GM19193 (cell line): ENCODE measurements around the gene FHIT.

Experiments used
- POLR2A ChIP-seq: IDR thresholded peaks from 4 replicates; pipeline ENCODE4 v1.6.1; 2011; ENCODE audit not compliant: insufficient read depth, insufficient read length; ENCODE audit errors: extremely low read depth

FHIT gene

GRCh38 chr3:61117045-61117898 is 134.0 kb downstream of the FHIT start:
- no peak for TF ChIP-seq POLR2A

DNA sequence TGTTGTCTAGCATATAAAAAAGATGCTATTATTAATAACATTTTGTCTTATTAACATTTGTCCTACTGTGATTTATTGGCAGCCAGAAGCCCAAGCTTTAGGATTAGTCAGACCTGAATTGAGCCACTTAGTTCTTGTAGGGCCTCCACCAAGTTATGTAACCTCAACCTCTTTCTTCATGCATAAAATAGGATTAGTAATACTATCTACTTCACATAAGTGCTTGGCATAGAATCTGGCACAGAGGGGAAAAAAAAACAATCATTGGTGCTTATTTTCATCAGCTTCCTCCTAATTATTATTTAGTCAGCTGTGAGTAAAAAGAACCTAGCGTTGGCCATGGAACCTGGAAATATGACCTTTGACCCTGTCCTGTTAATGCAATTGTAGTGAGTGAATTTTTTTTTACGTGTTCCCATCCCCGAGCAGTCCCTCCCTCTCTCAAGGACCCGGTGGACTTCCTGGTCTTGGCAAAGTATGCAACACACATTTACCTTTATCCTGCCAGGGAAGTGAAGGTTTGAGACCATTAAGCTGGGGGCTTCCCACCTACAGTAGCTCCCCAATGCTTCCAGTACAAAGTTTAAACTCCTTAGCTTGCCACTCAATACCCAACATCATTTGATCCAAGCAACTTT is 136.8 kb downstream of the FHIT start:
- TF ChIP-seq POLR2A, result no peak

GRCh38 chr3:61111825-61112224 is 139.4 kb downstream of the FHIT start:
- no peak for TF ChIP-seq POLR2A

DNA sequence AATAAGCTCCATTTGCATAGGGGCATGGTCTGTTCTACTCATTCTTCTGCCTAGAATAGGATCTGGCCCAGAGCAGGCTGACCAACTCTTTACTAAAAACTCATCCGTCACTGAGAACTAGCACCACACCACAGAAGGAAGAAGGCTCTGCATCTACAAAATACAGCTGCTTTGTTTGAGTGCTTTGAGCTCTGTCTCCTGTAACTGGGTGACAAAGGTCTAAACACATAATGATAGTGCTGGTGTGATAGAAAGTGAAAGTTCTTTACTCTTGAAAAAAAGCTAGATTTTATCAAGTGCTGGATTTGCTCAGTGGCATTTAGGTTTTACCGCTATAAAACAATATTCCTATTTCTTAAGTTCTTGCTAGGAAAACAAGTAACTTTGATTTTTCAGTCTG is 140.7 kb downstream of the FHIT start:
- TF ChIP-seq POLR2A, result no peak

- no peak for TF ChIP-seq POLR2A
Measured at GRCh38 chr3:61108247-61109019, 142.8 kb downstream of the FHIT start.

DNA sequence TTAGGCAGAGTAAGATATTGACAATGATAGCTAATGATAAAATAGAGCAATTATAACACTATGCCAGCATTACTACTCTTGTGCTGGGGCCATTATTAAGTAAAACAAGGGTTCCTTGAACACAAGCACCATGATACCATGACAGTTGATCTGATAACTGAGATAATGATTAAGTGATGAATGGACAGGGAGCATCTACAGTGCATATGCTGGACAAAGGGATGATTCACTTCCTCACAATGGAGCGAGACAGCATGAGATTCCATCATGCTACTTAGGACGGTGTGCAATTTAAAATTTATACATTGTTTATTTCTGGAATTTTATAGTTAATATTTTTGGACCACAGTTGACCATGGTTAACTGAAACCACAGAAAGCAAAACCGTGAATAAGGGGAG is 156.6 kb downstream of the FHIT start:
- TF ChIP-seq POLR2A, result no peak

- no peak for TF ChIP-seq POLR2A
Measured at GRCh38 chr3:61093364-61093763, 157.9 kb downstream of the FHIT start.

GRCh38 chr3:61092870-61093269 is 158.4 kb downstream of the FHIT start:
- no peak for TF ChIP-seq POLR2A

DNA sequence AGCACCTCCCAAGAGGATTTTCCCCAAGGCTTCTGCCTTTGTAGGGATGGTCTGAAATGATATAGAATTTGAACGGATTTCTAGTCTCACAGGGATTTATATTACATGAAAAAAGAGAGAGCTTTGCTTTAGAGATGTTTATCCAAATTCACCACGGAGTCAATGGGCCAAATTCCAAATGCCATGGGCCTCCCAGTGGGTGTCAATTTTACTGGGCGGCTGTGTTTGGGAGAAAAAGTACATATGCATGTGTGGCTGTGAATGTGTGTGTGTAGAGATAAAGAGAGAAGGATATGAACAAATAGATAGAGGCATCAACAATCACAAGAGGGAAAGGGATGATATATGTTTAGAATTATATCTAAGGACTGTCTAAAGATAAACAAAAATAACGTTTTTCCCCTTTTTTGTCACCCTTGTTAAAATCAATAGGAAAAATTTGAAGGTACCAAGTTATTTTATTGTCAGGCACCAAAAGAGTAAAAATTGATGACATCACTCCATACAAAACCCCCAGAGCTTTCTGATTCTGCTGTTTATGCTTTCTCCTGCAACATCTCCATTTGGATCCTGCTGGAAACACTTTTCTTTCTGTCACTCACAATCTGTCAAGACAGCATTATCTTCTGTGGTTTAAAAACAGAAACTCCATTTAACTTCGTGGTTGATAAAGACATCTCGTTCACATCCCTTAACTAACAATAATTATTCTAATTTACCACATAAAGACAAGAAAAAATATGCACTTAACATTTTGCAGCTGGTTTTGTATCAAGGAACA is 160.7 kb downstream of the FHIT start:
- TF ChIP-seq POLR2A, result no peak

DNA sequence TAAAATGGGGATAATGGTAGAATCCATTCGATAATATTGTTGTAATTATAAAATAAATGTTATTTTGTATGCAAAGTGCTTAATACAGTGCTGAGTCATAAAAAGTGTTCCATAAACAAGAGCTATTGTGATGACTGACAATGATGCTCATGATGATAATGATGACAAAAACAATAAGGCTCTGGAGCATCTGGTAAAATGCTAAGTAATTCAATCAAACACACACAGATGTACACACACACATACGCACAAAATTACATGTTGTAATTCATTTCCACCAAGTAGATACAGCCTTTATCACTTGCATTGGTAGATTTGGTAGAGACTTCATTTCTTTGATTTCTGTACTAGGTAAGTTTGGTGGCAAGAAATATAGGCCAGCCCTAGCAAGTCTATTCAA is 163.8 kb downstream of the FHIT start:
- no peak for TF ChIP-seq POLR2A

- no peak for TF ChIP-seq POLR2A
Measured at GRCh38 chr3:61081554-61081953, 169.7 kb downstream of the FHIT start.

GRCh38 chr3:61080737-61081445 is 170.4 kb downstream of the FHIT start:
- no peak for TF ChIP-seq POLR2A

GRCh38 chr3:61078048-61078752 is 173.1 kb downstream of the FHIT start:
- TF ChIP-seq POLR2A, result no peak

DNA sequence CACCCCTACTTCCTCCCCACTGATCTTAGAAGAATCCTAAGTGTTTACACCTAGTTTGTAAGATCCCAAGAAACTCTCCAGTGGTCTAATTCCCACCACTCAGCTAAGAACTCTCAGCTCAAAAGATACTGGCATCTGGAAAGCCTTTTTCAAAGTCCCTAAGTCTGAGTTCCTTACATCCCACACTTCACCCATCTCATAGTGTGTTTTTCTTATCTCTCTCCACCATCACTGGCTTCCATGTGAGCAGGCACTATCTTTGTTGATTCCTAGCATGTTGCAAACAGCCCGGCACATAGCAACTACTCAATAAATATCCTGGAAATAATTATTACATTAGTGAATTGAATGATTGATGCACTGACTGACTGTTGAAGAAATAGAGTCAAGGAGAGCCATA is 173.7 kb downstream of the FHIT start:
- TF ChIP-seq POLR2A, result no peak

DNA sequence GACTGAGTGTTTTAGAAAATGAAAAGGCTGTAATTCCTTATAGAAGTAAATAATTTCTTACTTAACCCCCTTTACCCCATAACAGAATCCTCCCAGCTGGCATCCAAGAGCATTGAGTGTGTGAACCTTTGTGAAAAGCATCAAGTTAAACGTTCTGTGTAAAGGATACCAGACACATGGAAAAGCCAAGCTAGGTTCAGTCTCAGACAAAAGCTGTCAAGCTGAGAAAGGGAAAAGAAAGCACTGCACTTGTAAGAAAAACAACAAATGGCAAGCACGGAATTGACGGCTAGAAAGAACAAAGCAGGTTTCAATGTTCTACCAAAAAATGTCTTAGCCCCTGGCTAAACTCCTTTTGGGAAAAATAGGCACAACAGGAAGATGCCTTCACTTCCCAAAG is 176.5 kb downstream of the FHIT start:
- TF ChIP-seq POLR2A, result no peak
